GM06990 (cell line): ENCODE results near the gene OR1F1.
"Not testable (repeated sequence)": the region's sequence is repeated elsewhere in the genome, so short reads cannot be mapped to it uniquely, and the experiment has no call there.

ENCODE experiments used
- DNase-seq: peaks from one replicate; pipeline ENCODE4 v3.0.0-alpha.2; 2011; ENCODE audit not compliant: insufficient read length; ENCODE audit errors: extremely low read depth
- H3K27me3 ChIP-seq: replicated peaks from 2 replicates; pipeline ENCODE4 v1.6.0; 2011; ENCODE audit warnings: low read length; ENCODE audit not compliant: control insufficient read depth, insufficient read depth
- H3K36me3 ChIP-seq: 2 replicates; pipeline ENCODE4 v1.5.1; 2011; ENCODE audit warnings: low read length; ENCODE audit not compliant: control insufficient read depth, insufficient read depth
- H3K4me3 ChIP-seq: replicated peaks from 2 replicates; pipeline ENCODE4 v1.5.1; 2011; ENCODE audit warnings: low read depth, mild to moderate bottlenecking, control low read depth, low read length
- CTCF ChIP-seq: IDR thresholded peaks from 2 replicates; pipeline ENCODE4 v1.5.1; 2011; ENCODE audit warnings: low read length, control low read depth, mild to moderate bottlenecking, inconsistent platforms; ENCODE audit not compliant: insufficient read depth, poor library complexity, severe bottlenecking

Gene OR1F1

GRCh38 chr16:3166505-3166886 is 21.5 kb upstream of the OR1F1 start:
- DNase-seq, result no peak
- no peaks in the 10 kb centered on the region for H3K36me3 ChIP-seq
- no peak overlapping the region for H3K4me3 ChIP-seq
- H3K27me3 ChIP-seq, result no peaks in the 10 kb centered on the region
- no peak for TF ChIP-seq CTCF

- H3K36me3 ChIP-seq, H3K4me3 ChIP-seq, DNase-seq, H3K27me3 ChIP-seq: not testable (repeated sequence)
Measured at GRCh38 chr16:3168729-3169128, 19.3 kb upstream of the OR1F1 start.

GRCh38 chr16:3170440-3171180 is 17.4 kb upstream of the OR1F1 start:
- H3K4me3 ChIP-seq, result peak overlapping the region; percentile 32
- DNase-seq, result peak; percentile 69
- H3K27me3 ChIP-seq, result no peaks in the 10 kb centered on the region
- no peaks in the 10 kb centered on the region for H3K36me3 ChIP-seq
- no peak for TF ChIP-seq CTCF

- no peak for DNase-seq
- H3K27me3 ChIP-seq, result no peaks in the 10 kb centered on the region
- no peak for TF ChIP-seq CTCF
- H3K36me3 ChIP-seq, result no peaks in the 10 kb centered on the region
- H3K4me3 ChIP-seq, result peak overlapping the region; percentile 32
Measured at GRCh38 chr16:3171181-3171854, 16.7 kb upstream of the OR1F1 start.

- H3K4me3 ChIP-seq, result peak overlapping the region; percentile 28; the same call in 1 of the 2 replicates
- no peak for TF ChIP-seq CTCF
- peak; percentile 88 for DNase-seq
- H3K36me3 ChIP-seq, result no peaks in the 10 kb centered on the region
- H3K27me3 ChIP-seq, result no peaks in the 10 kb centered on the region
Measured at GRCh38 chr16:3171855-3172593, 16.0 kb upstream of the OR1F1 start.
